NT2/D1 (cell line): ENCODE measurements around the gene DENND1B.
"Not testable (repeated sequence)": the region's sequence is repeated elsewhere in the genome, so short reads cannot be mapped to it uniquely, and the experiment has no call there.

Experiments
- DNase-seq: peaks from one replicate; pipeline ENCODE4 v3.0.0-alpha.2; 2011; ENCODE audit warnings: low read depth, low spot score
- H3K27me3 ChIP-seq: 2 replicates; pipeline ENCODE4 v1.6.0; 2011; ENCODE audit warnings: mild to moderate bottlenecking; ENCODE audit not compliant: insufficient read length, insufficient read depth
- H3K36me3 ChIP-seq: 2 replicates; pipeline ENCODE4 v1.6.1; 2011; ENCODE audit warnings: mild to moderate bottlenecking, low read length, mixed read lengths; ENCODE audit not compliant: insufficient read depth, insufficient read length
- H3K4me1 ChIP-seq: 2 replicates; pipeline ENCODE4 v1.5.1; 2011; ENCODE audit not compliant: insufficient read depth, insufficient read length
- H3K4me3 ChIP-seq: 2 replicates; pipeline ENCODE4 v1.5.1; 2011; ENCODE audit warnings: low read depth; ENCODE audit not compliant: insufficient read length
- H3K9ac ChIP-seq: 2 replicates; pipeline ENCODE4 v1.6.0; 2011; ENCODE audit warnings: low read depth; ENCODE audit not compliant: insufficient read length
- H3K9me3 ChIP-seq: 2 replicates; pipeline ENCODE4 v1.5.1; 2011; ENCODE audit warnings: mild to moderate bottlenecking, low read length; ENCODE audit not compliant: insufficient read depth
- SUZ12 ChIP-seq: IDR thresholded peaks from 2 replicates; pipeline ENCODE4 v1.6.1; 2011; ENCODE audit not compliant: insufficient read length, insufficient read depth; ENCODE audit errors: extremely low read depth
- YY1 ChIP-seq: IDR thresholded peaks from 2 replicates; pipeline ENCODE4 v1.6.1; 2011; ENCODE audit not compliant: insufficient read length, insufficient read depth
- ZNF274 ChIP-seq: IDR thresholded peaks from 2 replicates; pipeline ENCODE4 v1.6.1; 2011; ENCODE audit warnings: mild to moderate bottlenecking, low read depth, low read length

Gene DENND1B

GRCh38 chr1:197526736-197527371, 248.4 kb downstream of the DENND1B start:
- H3K4me1 ChIP-seq: no peaks in the 10 kb centered on the region
- H3K9me3 ChIP-seq: no peaks in the 10 kb centered on the region
- TF ChIP-seq ZNF274 (no peak), YY1 (no peak), SUZ12 (no peak)
- no peaks in the 10 kb centered on the region for H3K27me3 ChIP-seq
- H3K9ac ChIP-seq: no peak overlapping the region
- no peak overlapping the region for H3K4me3 ChIP-seq
- no peaks in the 10 kb centered on the region for H3K36me3 ChIP-seq
- peak; percentile 22 for DNase-seq

- peak; percentile 27 for DNase-seq
- H3K36me3 ChIP-seq: no peaks in the 10 kb centered on the region
- no peaks in the 10 kb centered on the region for H3K27me3 ChIP-seq
- TF ChIP-seq ZNF274 (no peak), YY1 (no peak), SUZ12 (no peak)
- H3K9ac ChIP-seq: no peak overlapping the region
- H3K4me3 ChIP-seq: no peak overlapping the region
- no peaks in the 10 kb centered on the region for H3K9me3 ChIP-seq
- no peaks in the 10 kb centered on the region for H3K4me1 ChIP-seq
These were observed 254.1 kb downstream of the DENND1B start for GRCh38 chr1:197521118-197521739.

DNA sequence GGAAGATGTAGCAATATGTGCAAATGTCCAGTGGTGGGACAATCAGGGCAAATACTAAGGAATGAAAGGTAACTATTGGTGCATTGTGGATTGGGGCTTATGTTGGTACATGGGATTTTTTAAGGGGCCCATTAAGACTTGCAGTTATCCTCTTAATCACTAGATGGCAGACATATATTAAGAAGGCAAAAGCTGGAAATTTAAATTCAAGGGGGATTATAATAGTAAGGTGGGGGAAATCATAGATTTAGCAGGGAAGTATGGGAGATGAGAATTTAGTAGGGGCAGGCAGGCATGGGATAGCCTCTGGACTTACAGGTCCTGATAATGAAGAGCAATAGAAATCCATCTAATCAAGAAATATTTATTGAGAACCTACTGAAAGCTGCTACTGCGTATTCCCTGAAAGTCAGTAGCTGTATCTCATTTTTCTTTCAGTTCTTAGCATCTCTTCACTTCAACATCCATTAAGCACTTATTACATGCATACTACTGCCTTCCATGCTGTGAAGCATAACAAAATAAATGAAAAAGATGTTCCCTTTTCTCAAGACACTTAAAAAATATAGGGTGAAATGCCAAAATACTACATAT, 255.4 kb downstream of the DENND1B start:
- no peak for DNase-seq
- Histone ChIP-seq H3K27me3 (no peaks in the 10 kb centered on the region), H3K4me1 (no peaks in the 10 kb centered on the region), H3K9ac (no peak overlapping the region), H3K9me3 (no peaks in the 10 kb centered on the region), H3K36me3 (no peaks in the 10 kb centered on the region), H3K4me3 (no peak overlapping the region)
- TF ChIP-seq SUZ12 (no peak), ZNF274 (no peak), YY1 (no peak)

- Histone ChIP-seq H3K9ac (no peak overlapping the region), H3K27me3 (no peaks in the 10 kb centered on the region), H3K4me3 (no peak overlapping the region), H3K9me3 (no peaks in the 10 kb centered on the region), H3K4me1 (no peaks in the 10 kb centered on the region), H3K36me3 (peaks cover 2% of the 10 kb centered on the region)
- TF ChIP-seq SUZ12 (no peak), YY1 (no peak), ZNF274 (no peak)
- no peak for DNase-seq
These were observed 259.9 kb downstream of the DENND1B start for GRCh38 chr1:197515421-197515820.

GRCh38 chr1:197510691-197511378, 264.4 kb downstream of the DENND1B start:
- Histone ChIP-seq H3K27me3 (no peaks in the 10 kb centered on the region), H3K4me1 (no peaks in the 10 kb centered on the region), H3K9ac (no peak overlapping the region), H3K36me3 (peaks cover 3% of the 10 kb centered on the region), H3K9me3 (no peaks in the 10 kb centered on the region), H3K4me3 (no peak overlapping the region)
- no peak for DNase-seq
- TF ChIP-seq ZNF274 (no peak), SUZ12 (no peak), YY1 (no peak)

DNA sequence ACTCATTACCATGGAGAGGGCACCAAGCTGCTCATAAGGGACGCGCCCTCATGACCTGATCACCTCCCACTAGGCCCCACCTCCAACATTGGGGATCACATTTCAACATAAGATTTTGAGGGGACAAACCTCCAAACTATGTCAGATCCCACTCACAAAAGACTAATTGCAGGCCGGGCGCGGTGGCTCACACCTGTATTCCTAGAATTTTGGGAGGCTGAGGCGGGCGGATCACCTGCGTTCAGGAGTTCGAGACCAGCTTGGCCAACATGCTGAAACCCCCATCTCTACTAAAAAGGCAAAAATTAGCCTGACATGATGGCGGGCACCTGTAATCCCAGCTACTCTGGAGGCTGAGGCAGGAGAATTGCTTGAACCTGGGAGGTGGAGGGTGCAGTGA, 278.6 kb downstream of the DENND1B start:
- H3K9ac ChIP-seq: no peak overlapping the region
- no peak for DNase-seq
- TF ChIP-seq YY1: no peak
- no peak for TF ChIP-seq ZNF274
- TF ChIP-seq SUZ12: no peak
- H3K9me3 ChIP-seq: no peaks in the 10 kb centered on the region
- H3K4me1 ChIP-seq: no peaks in the 10 kb centered on the region
- H3K36me3 ChIP-seq: no peaks in the 10 kb centered on the region
- no peaks in the 10 kb centered on the region for H3K27me3 ChIP-seq
- H3K4me3 ChIP-seq: no peak overlapping the region

DNA sequence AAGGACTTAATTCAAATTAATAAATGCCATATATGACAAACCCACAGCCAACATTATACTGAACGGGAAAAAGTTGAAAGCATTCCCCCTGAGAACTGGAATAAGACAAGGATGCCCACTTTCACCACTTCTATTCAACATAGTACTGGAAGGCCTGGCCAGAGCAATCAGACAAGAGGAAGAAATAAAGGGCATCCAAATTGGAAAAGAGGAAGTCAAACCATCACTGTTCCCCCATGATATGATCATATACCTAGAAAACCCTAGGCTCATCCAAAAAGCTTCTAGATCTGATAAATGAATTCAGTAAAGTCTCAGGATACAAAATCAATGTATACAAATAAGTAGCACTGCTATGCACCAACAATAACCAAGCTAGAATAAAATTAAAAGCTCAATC, 283.8 kb downstream of the DENND1B start:
- not testable (repeated sequence) for H3K9ac ChIP-seq, DNase-seq, H3K4me3 ChIP-seq, H3K4me1 ChIP-seq, H3K36me3 ChIP-seq, H3K9me3 ChIP-seq, H3K27me3 ChIP-seq
